Posterior vena cava (tissue), 2 donors: ENCODE data around the gene SOD3. TPM values are rescaled to one million over a fixed set of nuclear protein-coding genes. Genes with fewer than 3 reads are reported as not detected.

Source experiments
- DNase-seq: peaks from one replicate; pipeline ENCODE4 v3.0.0-alpha.2; 2020; ENCODE audit warnings: low spot score
- intact Hi-C, 2 donors: fragments of 100-400 bp; cut with DNase I; formaldehyde crosslinking; loops; one replicate each; pipeline versions ENCODE4 v1.14.1 to v1.14.2; 2022 to 2023
- total RNA-seq, 2 donors: library from RNA; stranded (reverse); fragmentation: NEBNext Ultra II Directional; extraction: Animal tissue kit (Norgen Biotek cat#: 25700); gene quantifications; one replicate each; pipeline ENCODE4 v1.2.1, GENCODE V29; 2021
- donor health status: DM: yes; HTN: yes; CAD: no.
- donor health status: DM: yes; HTN: yes; CAD: no.

The SOD3 gene
- total RNA-seq, 2 donors from 2014 or later = 289 to 415 TPM

DNA sequence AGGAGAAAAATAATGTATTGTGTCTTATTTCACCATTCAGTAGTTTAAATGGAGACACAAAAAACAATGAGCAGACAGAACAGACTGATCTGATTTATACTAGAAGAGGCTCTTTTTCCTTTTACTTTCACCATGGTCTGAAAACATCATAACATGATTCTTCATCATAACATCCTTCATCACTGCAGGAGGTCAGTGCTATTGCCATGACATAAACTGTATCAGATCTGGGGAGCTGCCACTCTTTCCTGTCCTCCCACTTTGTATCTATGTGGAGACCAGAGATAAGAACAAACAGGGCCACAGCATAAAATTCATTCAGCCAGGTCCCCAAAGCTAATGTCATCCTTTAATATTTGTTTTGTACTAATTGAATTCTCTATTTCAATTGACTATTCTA lies 25.2 kb downstream of the SOD3 start:
- intact Hi-C loops = no loop called here
- DNase-seq = no peak

GRCh38 chr4:24824720-24825119 lies 29.3 kb downstream of the SOD3 start:
- DNase-seq = no peak
- intact Hi-C loops = no loop called here

- intact Hi-C loops = no loop called here
- no peak for DNase-seq
Observed at GRCh38 chr4:24831637-24832036, 36.3 kb downstream of the SOD3 start.

- intact Hi-C loops = no loop called here
- no peak for DNase-seq
Observed at GRCh38 chr4:24835696-24836095, 40.3 kb downstream of the SOD3 start.

DNA sequence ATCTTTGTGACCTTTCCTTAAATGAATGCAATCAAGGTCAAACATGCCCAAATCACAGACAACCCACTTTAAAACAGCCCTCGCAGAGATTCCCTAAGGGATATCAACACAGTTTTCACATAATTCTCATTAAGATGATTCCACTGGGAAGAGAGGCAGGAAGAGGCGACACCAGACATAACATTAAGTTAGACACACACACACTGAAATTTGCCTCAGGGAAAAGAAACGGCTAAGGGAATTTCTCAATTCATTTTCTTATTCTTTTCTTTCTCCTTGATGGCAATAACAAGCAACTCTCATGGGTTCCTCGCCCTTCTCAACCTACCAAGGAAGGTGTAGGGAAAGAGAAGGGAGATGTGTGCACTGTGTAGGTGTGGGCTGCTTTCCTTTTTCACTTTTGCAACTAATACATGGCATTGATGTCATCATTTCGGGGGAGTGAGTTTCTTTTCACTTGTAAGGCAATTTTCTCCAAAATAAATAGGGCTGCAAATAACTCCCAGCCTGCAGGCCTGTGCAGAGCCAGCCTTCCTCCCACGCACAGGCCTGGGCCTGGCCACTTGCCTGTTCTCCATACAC lies 41.4 kb downstream of the SOD3 start:
- DNase-seq = no peak
- intact Hi-C loops = no loop called here

GRCh38 chr4:24837336-24837735 lies 42.0 kb downstream of the SOD3 start:
- no peak for DNase-seq
- intact Hi-C loops = no loop called here

- no peak for DNase-seq
- intact Hi-C loops = no loop called here
Observed at GRCh38 chr4:24837781-24838180, 42.4 kb downstream of the SOD3 start.

- intact Hi-C loops = no loop called here
Observed at GRCh38 chr4:24840362-24840761, 45.0 kb downstream of the SOD3 start.

GRCh38 chr4:24840826-24841543 lies 45.6 kb downstream of the SOD3 start:
- intact Hi-C loops = no loop called here
- DNase-seq = no peak

More at GRCh38 chr4:24840362-24840761, 45.0 kb downstream of the SOD3 start:
- DNase-seq = no peak

DNA sequence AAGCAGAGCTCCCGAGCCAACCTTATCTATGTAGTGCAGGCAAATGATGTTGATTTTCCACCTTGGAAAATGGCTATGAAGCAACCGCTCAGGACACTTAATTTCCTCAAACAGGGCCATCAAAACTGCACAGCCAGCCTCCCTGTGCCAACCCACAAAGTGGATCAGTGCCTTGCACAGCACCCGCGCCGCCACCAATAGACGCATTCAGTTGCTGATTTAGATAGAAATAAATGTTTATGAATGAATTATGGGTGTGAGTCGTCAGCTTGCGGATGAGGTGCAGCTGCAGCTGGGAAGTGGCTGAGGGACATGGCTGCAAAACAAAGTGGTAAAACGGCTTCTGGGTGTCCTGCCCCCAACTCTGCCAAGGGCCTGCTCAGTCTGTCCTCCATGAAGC lies 47.0 kb downstream of the SOD3 start:
- no peak for DNase-seq
- intact Hi-C loops = no loop called here

GRCh38 chr4:24843096-24843495 lies 47.7 kb downstream of the SOD3 start:
- intact Hi-C loops = no loop called here
- no peak for DNase-seq

- DNase-seq = no peak
- intact Hi-C loops = loop anchor here in 1 of 2 donors (5.0 kb wide), 1 partner anchor 43 kb away; no protein-coding TSS in a partner anchor
Observed at GRCh38 chr4:24845132-24845531, 49.8 kb downstream of the SOD3 start.

GRCh38 chr4:24845902-24846301 lies 50.5 kb downstream of the SOD3 start:
- intact Hi-C loops = loop anchor here in 1 of 2 donors (5.0 kb wide), 1 partner anchor 44 kb away; no protein-coding TSS in a partner anchor
- DNase-seq = no peak

GRCh38 chr4:24846716-24847115 lies 51.3 kb downstream of the SOD3 start:
- intact Hi-C loops = loop anchor here in 1 of 2 donors (5.0 kb wide), 1 partner anchor 44 kb away; no protein-coding TSS in a partner anchor
- DNase-seq = no peak

DNA sequence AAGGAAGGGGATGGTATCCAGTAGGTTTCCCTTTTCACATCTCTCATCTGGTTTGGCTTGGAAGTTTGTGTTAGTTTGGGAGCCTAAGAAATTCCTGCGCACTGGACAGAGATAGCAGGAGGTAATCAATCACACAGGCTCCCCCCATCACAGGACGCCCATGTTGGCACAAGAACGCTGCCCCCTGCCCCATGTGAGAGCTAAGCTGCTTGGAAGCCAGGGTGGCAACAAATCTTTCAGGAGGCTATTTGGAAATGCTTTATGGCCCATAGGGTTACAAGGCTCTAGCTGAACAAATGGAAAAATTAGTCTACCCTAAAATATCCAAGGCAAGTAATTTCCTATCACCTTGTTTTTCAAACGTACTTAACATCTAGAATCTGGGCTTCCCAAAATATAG lies 54.0 kb downstream of the SOD3 start:
- DNase-seq = no peak
- intact Hi-C loops = loop anchor here in 1 of 2 donors (5.0 kb wide), 1 partner anchor 47 kb away; no protein-coding TSS in a partner anchor

DNA sequence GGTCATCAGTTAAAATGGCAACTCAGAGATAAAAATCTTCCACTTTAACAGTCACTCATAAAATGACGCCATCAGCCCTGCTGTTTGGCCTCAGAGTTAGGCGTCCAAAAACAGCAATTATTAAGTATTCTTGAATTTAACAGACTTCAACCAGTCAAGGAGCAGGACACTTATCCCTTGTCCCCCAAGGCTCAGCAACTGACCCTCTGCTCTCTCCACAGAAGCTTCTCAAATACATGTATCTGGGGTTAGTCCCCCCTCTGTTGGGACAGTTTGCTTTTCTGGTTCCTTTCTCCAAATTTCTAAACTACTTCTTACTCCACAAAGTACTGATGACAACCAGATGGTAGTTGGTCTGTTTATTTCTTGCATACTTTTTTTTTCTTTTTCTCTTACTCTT lies 54.4 kb downstream of the SOD3 start:
- DNase-seq = no peak
- intact Hi-C loops = loop anchor here in 1 of 2 donors (5.0 to 10.0 kb wide), 2 partner anchors 47 to 65 kb away; partner anchors contain the start of gene CCDC149

Other genes starting within 250 kb of the SOD3 start
- gene DHX15, start 211.0 kb upstream of the SOD3 start, total RNA-seq = 10 to 100 TPM; 81.7 to 99.2 TPM
- gene CCDC149, start 117.5 kb downstream of the SOD3 start, total RNA-seq = 10 to 100 TPM; 30.9 to 36.4 TPM
- gene LGI2, start 235.4 kb downstream of the SOD3 start, total RNA-seq = 10 to 100 TPM; 26.9 to 52.3 TPM